H1 (cell line): Measurements from ENCODE around the gene TCEANC2. TPM values are rescaled to one million over a fixed set of nuclear protein-coding genes. Genes with fewer than 3 reads are reported as not detected.

ENCODE experiments used
- CTCF ChIA-PET: fragments of 300-600 bp; sonication (Branson Sonifier 250); formaldehyde crosslinking; loops from one replicate; lab custom pipeline; 2021; ENCODE audit not compliant: partially characterized antibody; lab: Charles Lee
- POLR2A ChIA-PET: fragments of 300-600 bp; sonication (Branson Sonifier 250); formaldehyde crosslinking; loops from one replicate; lab custom pipeline; 2021; ENCODE audit warnings: inconsistent platforms; ENCODE audit not compliant: partially characterized antibody; lab: Charles Lee
- DNase-seq, 2 experiments: peaks; one replicate each; pipeline versions ENCODE4 v3.0.0 to v3.0.0-alpha.2; 2010 to 2022; ENCODE audit warnings: low spot score in 2 of 2, low read depth in 1 of 2, mixed read lengths in 1 of 2
- FAIRE-seq: peaks from 2 replicates; lab custom pipeline; 2011; peaks lifted over from hg19 to GRCh38; lab: Jason Lieb, UNC
- H2AFZ ChIP-seq: 2 replicates; pipeline ENCODE4 v1.8.1; 2012; ENCODE audit warnings: low read length, inconsistent platforms
- H2AK5ac ChIP-seq: 2 replicates; pipeline ENCODE4 v1.6.1; 2013; ENCODE audit warnings: low read depth, low read length
- H2BK120ac ChIP-seq: replicated peaks from 2 replicates; pipeline ENCODE3; 2013; ENCODE audit warnings: low read depth, low read length, inconsistent platforms
- H2BK12ac ChIP-seq: 2 replicates; pipeline ENCODE4 v1.6.1; 2013; ENCODE audit warnings: low read depth, low read length
- H2BK15ac ChIP-seq: 2 replicates; pipeline ENCODE4 v1.6.1; 2013; ENCODE audit warnings: low read length
- H2BK20ac ChIP-seq: 2 replicates; pipeline ENCODE4 v1.6.1; 2013; ENCODE audit warnings: low read length
- H2BK5ac ChIP-seq: 2 replicates; pipeline ENCODE4 v1.6.1; 2013; ENCODE audit warnings: low read depth, low read length
- H3K14ac ChIP-seq: 2 replicates; pipeline ENCODE4 v1.6.1; 2013; ENCODE audit warnings: inconsistent platforms; ENCODE audit not compliant: insufficient read length
- H3K18ac ChIP-seq: 2 replicates; pipeline ENCODE4 v1.6.1; 2013; ENCODE audit warnings: low read length; ENCODE audit errors: extremely low read depth
- H3K23ac ChIP-seq: 2 replicates; pipeline ENCODE4 v1.6.1; 2013; ENCODE audit warnings: inconsistent platforms; ENCODE audit not compliant: insufficient read length
- H3K23me2 ChIP-seq: 2 replicates; pipeline ENCODE4 v1.6.1; 2013; ENCODE audit warnings: low read depth, low read length
- H3K27ac ChIP-seq: 2 replicates; pipeline ENCODE4 v1.6.1; 2011; ENCODE audit warnings: low read depth, low read length, inconsistent platforms
- H3K27me3 ChIP-seq, 4 experiments: replicated peaks in 1 of 4; 1 replicate in 1 of 4; 2 replicates in 3 of 4; pipeline versions ENCODE4 v1.6.1 to v1.8.1; 2011 to 2013; ENCODE audit warnings: low read length in 3 of 4, mild to moderate bottlenecking in 3 of 4, inconsistent platforms in 2 of 4, mixed read lengths in 2 of 4, moderate library complexity in 1 of 4; ENCODE audit not compliant: control insufficient read depth in 3 of 4, insufficient read depth in 3 of 4; ENCODE audit errors: extremely low read depth in 1 of 4
- H3K36me3 ChIP-seq, 4 experiments: 2 replicates each; pipeline versions ENCODE4 v1.6.1 to v1.8.1; 2011 to 2013; ENCODE audit warnings: mild to moderate bottlenecking in 4 of 4, low read length in 3 of 4, moderate library complexity in 2 of 4, control low read depth in 1 of 4, inconsistent platforms in 1 of 4; ENCODE audit not compliant: insufficient read depth in 4 of 4, control insufficient read depth in 2 of 4
- H3K4ac ChIP-seq: replicated peaks from 2 replicates; pipeline ENCODE3; 2013; ENCODE audit warnings: low read length, low read depth, mixed read lengths, inconsistent platforms; ENCODE audit not compliant: insufficient read length
- H3K4me1 ChIP-seq, 4 experiments: replicated peaks in 1 of 4; 1 replicate in 1 of 4; 2 replicates in 3 of 4; pipeline versions ENCODE4 v1.6.1 to v1.8.1; 2011 to 2013; ENCODE audit warnings: low read length in 3 of 4, inconsistent platforms in 2 of 4, mixed read lengths in 1 of 4; ENCODE audit not compliant: insufficient read depth in 4 of 4, control insufficient read depth in 3 of 4
- H3K4me2 ChIP-seq, 2 experiments: 2 replicates each; pipeline versions ENCODE4 v1.6.1 to v1.8.1; 2011 to 2013; ENCODE audit warnings: low read depth in 2 of 2, low read length in 2 of 2, control low read depth in 1 of 2, inconsistent platforms in 1 of 2, mild to moderate bottlenecking in 1 of 2; ENCODE audit not compliant: insufficient read depth in 1 of 2
- H3K4me3 ChIP-seq, 4 experiments: fragments of 200-600, 300-600 bp in 1 of 4; sonication (generic), shearing (Covaris generic), sonication (Bioruptor Twin) in 1 of 4; 2 replicates each; pipeline versions ENCODE4 v1.5.1 to v1.8.1; 2011 to 2016; ENCODE audit warnings: low read length in 4 of 4, low read depth in 3 of 4, control low read depth in 2 of 4, inconsistent platforms in 2 of 4, mild to moderate bottlenecking in 2 of 4, mixed read lengths in 1 of 4, moderate library complexity in 1 of 4; ENCODE audit not compliant: insufficient read depth in 2 of 4; ENCODE audit errors: extremely low read depth in 1 of 4
- H3K56ac ChIP-seq: replicated peaks from 2 replicates; pipeline ENCODE3; 2013; ENCODE audit warnings: low read depth, mild to moderate bottlenecking, mixed read lengths, low read length, inconsistent platforms; ENCODE audit not compliant: insufficient read length
- H3K79me1 ChIP-seq: 2 replicates; pipeline ENCODE4 v1.6.1; 2013; ENCODE audit warnings: low read depth, low read length, control low read depth
- H3K79me2 ChIP-seq, 2 experiments: 2 replicates each; pipeline versions ENCODE4 v1.6.1 to v1.8.1; 2012 to 2013; ENCODE audit warnings: low read length in 2 of 2, mild to moderate bottlenecking in 2 of 2, inconsistent platforms in 1 of 2; ENCODE audit not compliant: insufficient read depth in 2 of 2, control insufficient read depth in 1 of 2
- H3K9ac ChIP-seq, 4 experiments: replicated peaks in 1 of 4; 1 replicate in 1 of 4; 2 replicates in 3 of 4; pipeline versions ENCODE4 v1.6.1 to v1.8.1; 2011 to 2013; ENCODE audit warnings: low read depth in 3 of 4, low read length in 3 of 4, control low read depth in 2 of 4, mild to moderate bottlenecking in 2 of 4, moderate library complexity in 2 of 4, inconsistent platforms in 1 of 4; ENCODE audit errors: extremely low read depth in 1 of 4
- H3K9me3 ChIP-seq, 2 experiments: 2 replicates each; pipeline versions ENCODE4 v1.6.1 to v1.8.1; 2012 to 2013; ENCODE audit warnings: mild to moderate bottlenecking in 2 of 2, moderate library complexity in 2 of 2, control low read depth in 1 of 2, inconsistent platforms in 1 of 2, low read depth in 1 of 2, low read length in 1 of 2, mixed read lengths in 1 of 2; ENCODE audit not compliant: insufficient read depth in 2 of 2
- H4K20me1 ChIP-seq, 2 experiments: replicated peaks in 1 of 2; 2 replicates each; pipeline versions ENCODE3 to v1.8.1; 2011 to 2013; ENCODE audit warnings: inconsistent platforms in 2 of 2, low read length in 2 of 2, mild to moderate bottlenecking in 1 of 2; ENCODE audit not compliant: insufficient read depth in 2 of 2, control insufficient read depth in 1 of 2
- H4K5ac ChIP-seq: 2 replicates; pipeline ENCODE4 v1.6.1; 2013; ENCODE audit warnings: low read length, low read depth, mixed read lengths, inconsistent platforms; ENCODE audit not compliant: insufficient read length
- H4K8ac ChIP-seq: 2 replicates; pipeline ENCODE4 v1.8.0; 2013; ENCODE audit warnings: mild to moderate bottlenecking, moderate library complexity, low read length, inconsistent platforms; ENCODE audit not compliant: insufficient read depth; ENCODE audit errors: extremely low read depth
- H4K91ac ChIP-seq: replicated peaks from 2 replicates; pipeline ENCODE3; 2013; ENCODE audit warnings: low read length, mixed read lengths, inconsistent platforms; ENCODE audit not compliant: insufficient read length
- CTBP2 ChIP-seq: IDR thresholded peaks from 2 replicates; pipeline ENCODE4 v1.7.0; 2011; ENCODE audit warnings: borderline replicate concordance, mild to moderate bottlenecking, moderate library complexity, mixed read lengths, low read length; ENCODE audit not compliant: insufficient read depth, insufficient read length
- CTCF ChIP-seq, 3 experiments: IDR thresholded peaks; 1 replicate in 2 of 3; 2 replicates in 1 of 3; pipeline versions ENCODE4 v1.5.1 to v1.6.1; 2011; ENCODE audit warnings: low read length in 3 of 3, mild to moderate bottlenecking in 3 of 3, inconsistent platforms in 2 of 3, low read depth in 1 of 3, moderate library complexity in 1 of 3; ENCODE audit not compliant: insufficient read depth in 1 of 3; ENCODE audit errors: control extremely low read depth in 1 of 3
- GTF2F1 ChIP-seq: IDR thresholded peaks from 2 replicates; pipeline ENCODE4 v1.6.1; 2012; ENCODE audit warnings: low read depth, low read length, improper control_type of control experiment, borderline replicate concordance
- MAFK ChIP-seq: IDR thresholded peaks from 2 replicates; pipeline ENCODE4 v1.6.1; 2012; ENCODE audit warnings: low read depth, mild to moderate bottlenecking, improper control_type of control experiment, low read length
- POU5F1 ChIP-seq: IDR thresholded peaks from 2 replicates; pipeline ENCODE4 v1.6.1; 2011; ENCODE audit warnings: low read depth, mild to moderate bottlenecking, low read length, moderate library complexity
- SAP30 ChIP-seq: fragments of 300-600 bp; sonication (generic); IDR thresholded peaks from 2 replicates; pipeline ENCODE4 v1.7.1; 2012; ENCODE audit warnings: low read length, moderate library complexity, mild to moderate bottlenecking, inconsistent platforms; ENCODE audit not compliant: insufficient read depth, insufficient replicate concordance
- SP1 ChIP-seq: IDR thresholded peaks from 2 replicates; pipeline ENCODE4 v1.6.1; 2011; ENCODE audit warnings: low read depth, low read length
- SP2 ChIP-seq: IDR thresholded peaks from 2 replicates; pipeline ENCODE4 v1.6.1; 2012; ENCODE audit warnings: mild to moderate bottlenecking, low read length, inconsistent platforms
- TBP ChIP-seq: IDR thresholded peaks from 2 replicates; pipeline ENCODE4 v1.6.1; 2011; ENCODE audit warnings: low read depth, low read length, improper control_type of control experiment
- ZNF274 ChIP-seq: IDR thresholded peaks from 2 replicates; pipeline ENCODE4 v1.7.0; 2012; ENCODE audit warnings: low read length, borderline replicate concordance; ENCODE audit errors: extremely low read depth
- WGBS, 2 experiments: shearing (Covaris generic) in 1 of 2; methylation state at CpG; one replicate each; pipeline versions ENCODE4 v1.1.6 to v1.1.7; 2013 to 2015; ENCODE audit warnings: low lambda C conversion rate in 2 of 2, mixed read lengths in 2 of 2, inconsistent platforms in 1 of 2, low coverage in 1 of 2, missing lambda C conversion rate in 1 of 2; ENCODE audit not compliant: insufficient replicate concordance in 2 of 2, insufficient coverage in 1 of 2, insufficient read length in 1 of 2; ENCODE audit errors: extremely low coverage in 1 of 2, missing lambda C conversion rate in 1 of 2; 5-methylcytosine and 5-hydroxymethylcytosine counted together
- polyA plus RNA-seq, 7 experiments: library from polyadenylated mRNA; depleted of rRNA in 3 of 7; stranded (reverse) in 5 of 7; unstranded in 2 of 7; fragments of >200 nt in 5 of 7; fragments of 200-250 nt in 2 of 7; gene quantifications; 1 replicate in 5 of 7; 2 replicates in 1 of 7; 4 replicates in 1 of 7; pipeline versions ENCODE4 v1.2.1 to v1.2.3, GENCODE V29; 2011 to 2013; ENCODE audit warnings: missing spikeins in 2 of 7, mixed read lengths in 2 of 7
- total RNA-seq: library from RNA; stranded (reverse); fragmentation: NEBNext Ultra II Directional; extraction: Animal tissue kit (Norgen Biotek cat#: 25700); gene quantifications from 2 replicates; pipeline ENCODE4 v1.2.1, GENCODE V29; 2021

Gene TCEANC2
- total and polyA plus RNA-seq, 2 of the 8 experiments (the other 6 are each of a cell fraction or from before 2014, with no cell fraction given), result 4.2 to 8.2 TPM

- H3K4ac ChIP-seq, result no peak overlapping the region
- FAIRE-seq, result no peak
- H4K20me1 ChIP-seq, result no peaks in the 10 kb centered on the region
- no peaks in the 10 kb centered on the region for H3K27me3 ChIP-seq
- H3K9ac ChIP-seq, result no peak overlapping the region
- H2BK12ac ChIP-seq, result no peak overlapping the region
- no peaks in the 10 kb centered on the region for H3K79me2 ChIP-seq
- no peak overlapping the region for H3K14ac ChIP-seq
- H2AFZ ChIP-seq, result no peak overlapping the region
- no peak overlapping the region for H3K4me2 ChIP-seq
- ChIA-PET POLR2A (no interaction called here), CTCF (interaction anchor here (0.6 to 1.3 kb wide), 5 partner anchors 13 to 1055 kb away, joined by 3 read pairs; no protein-coding TSS in a partner anchor)
- no peak overlapping the region for H2BK5ac ChIP-seq
- H4K5ac ChIP-seq, result no peak overlapping the region
- H3K4me3 ChIP-seq, result no peak overlapping the region
- no peaks in the 10 kb centered on the region for H3K36me3 ChIP-seq
- H3K9me3 ChIP-seq, result no peaks in the 10 kb centered on the region
- H3K27ac ChIP-seq, result no peak overlapping the region
- H3K79me1 ChIP-seq, result no peaks in the 10 kb centered on the region
- H3K18ac ChIP-seq, result no peak overlapping the region
- H4K8ac ChIP-seq, result no peak overlapping the region
- H3K23ac ChIP-seq, result no peak overlapping the region
- 84% methylated on average over 9 of the region's 9 CpGs; no CpG with 5 or more reads in 1 of the 2 experiments for WGBS, 2 experiments
- H3K23me2 ChIP-seq, result no peaks in the 10 kb centered on the region; the same call in 1 of the 2 replicates
- no peak overlapping the region for H2BK15ac ChIP-seq
- H3K56ac ChIP-seq, result no peak overlapping the region
- peaks cover 0 to 3% (median 0%) of the 10 kb centered on the region in 4 experiments; a peak in 1 of 7 replicates for H3K4me1 ChIP-seq
- no peak overlapping the region for H2BK120ac ChIP-seq
- no peak overlapping the region for H2AK5ac ChIP-seq
- peak in 1 of 2 experiments; percentile 27 for DNase-seq
- H2BK20ac ChIP-seq, result no peak overlapping the region
- H4K91ac ChIP-seq, result no peak overlapping the region
- no peak for TF ChIP-seq CTCF (IDR thresholded peaks at IDR 0.05; ENCODE audit: control extremely low read depth in 1 of 3, insufficient read depth in 1 of 3, low read depth in 1 of 3, low read length in 3 of 3)
- TF ChIP-seq POU5F1, result no peak
- no peak for TF ChIP-seq SP2
- no peak for TF ChIP-seq TBP
- TF ChIP-seq MAFK, result no peak
- TF ChIP-seq SAP30, result no peak
- TF ChIP-seq ZNF274, result no peak
- TF ChIP-seq GTF2F1, result no peak
- no peak for TF ChIP-seq CTBP2
- no peak for TF ChIP-seq SP1
Observed at GRCh38 chr1:54011316-54012007, 41.9 kb upstream of the TCEANC2 start.
